Esophagus mucosa (tissue), 1 donor: ENCODE results near the gene ETV3L. TPM values are rescaled to one million over a fixed set of nuclear protein-coding genes. Genes with fewer than 3 reads are reported as not detected.

Experiments used
- ATAC-seq: fragments of 200-7000 bp; cut with Tn5 transposase; one replicate; pipeline ENCODE4 v1.9.1; 2020
- total RNA-seq: library from RNA; stranded (reverse); gene quantifications from one replicate; pipeline ENCODE4 v1.2.4, GENCODE V29; 2023
- donor health status: DM: yes; HTN: yes; CAD: no.

ETV3L gene
- total RNA-seq, 1 donor from 2014 or later, result not detected

GRCh38 chr1:157131281-157131680, 31.7 kb upstream of the ETV3L start:
- no peak for ATAC-seq

DNA sequence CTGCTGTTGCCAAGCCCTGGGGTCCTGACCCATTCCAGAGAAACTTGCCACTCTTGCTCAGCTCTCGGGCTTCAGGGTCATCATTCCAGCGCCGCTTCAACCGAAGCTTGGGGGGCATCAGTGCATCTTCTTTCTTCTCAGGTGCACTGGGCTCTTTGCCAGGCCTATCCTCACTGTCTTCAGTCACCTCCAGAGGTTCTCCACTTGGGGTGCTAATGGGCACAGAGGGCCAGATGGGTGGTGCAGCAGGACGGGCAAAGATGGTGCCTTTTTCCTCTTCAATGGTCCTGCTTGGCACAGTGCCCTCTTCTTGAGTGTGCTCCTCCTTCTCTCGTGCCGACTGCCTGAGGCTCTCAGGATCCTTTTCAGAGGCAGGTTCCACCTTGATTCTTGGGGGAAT, 25.2 kb upstream of the ETV3L start:
- peak; percentile 59 for ATAC-seq

GRCh38 chr1:157119448-157119847, 19.8 kb upstream of the ETV3L start:
- ATAC-seq, result no peak

DNA sequence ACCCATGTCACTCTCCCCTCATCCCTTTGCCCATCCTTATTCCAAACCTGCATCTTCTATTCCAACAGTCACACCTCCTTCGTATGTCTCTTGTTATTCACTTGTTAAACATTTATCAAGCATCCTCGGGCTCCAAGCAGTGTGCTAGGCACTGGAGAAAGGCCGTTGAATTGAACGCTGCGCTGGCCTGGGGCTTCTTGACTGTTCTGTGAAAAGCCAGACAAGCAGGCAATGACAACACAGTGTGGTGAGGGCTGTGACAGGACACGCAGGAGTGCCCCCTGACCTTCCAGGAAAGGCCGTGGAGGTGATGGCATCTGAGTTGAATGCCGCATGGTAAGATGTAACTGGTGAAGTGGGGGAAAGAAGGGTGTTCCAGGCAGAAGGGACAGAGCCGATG, 19.4 kb upstream of the ETV3L start:
- ATAC-seq, result no peak

DNA sequence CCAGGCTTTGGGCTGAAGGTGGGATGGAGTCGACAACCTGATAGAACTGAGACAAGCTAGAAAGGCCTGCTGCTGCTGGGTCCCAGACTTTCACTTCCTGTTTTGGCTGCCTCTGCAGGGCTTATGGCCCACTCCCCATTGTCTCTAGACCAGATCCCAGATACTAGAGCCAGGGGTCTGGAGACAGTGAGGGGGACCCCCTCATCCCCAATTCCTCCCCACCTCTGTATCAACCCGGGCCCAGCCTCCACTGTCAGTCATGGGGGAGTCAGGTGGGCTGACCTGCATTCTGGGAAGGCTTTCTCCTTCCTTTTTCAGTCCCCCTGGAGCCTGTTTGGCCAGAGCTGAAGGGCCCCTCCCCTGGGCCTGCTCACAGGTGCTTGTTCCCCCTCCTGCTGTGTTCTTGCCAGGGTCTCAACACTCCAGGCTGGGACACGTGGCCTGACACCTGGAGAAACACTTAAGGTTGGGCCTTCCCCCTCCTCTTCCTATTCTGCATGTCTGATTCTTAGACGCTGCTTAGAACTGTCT, 18.0 kb upstream of the ETV3L start:
- ATAC-seq, result no peak

GRCh38 chr1:157116737-157117103, 17.1 kb upstream of the ETV3L start:
- no peak for ATAC-seq

DNA sequence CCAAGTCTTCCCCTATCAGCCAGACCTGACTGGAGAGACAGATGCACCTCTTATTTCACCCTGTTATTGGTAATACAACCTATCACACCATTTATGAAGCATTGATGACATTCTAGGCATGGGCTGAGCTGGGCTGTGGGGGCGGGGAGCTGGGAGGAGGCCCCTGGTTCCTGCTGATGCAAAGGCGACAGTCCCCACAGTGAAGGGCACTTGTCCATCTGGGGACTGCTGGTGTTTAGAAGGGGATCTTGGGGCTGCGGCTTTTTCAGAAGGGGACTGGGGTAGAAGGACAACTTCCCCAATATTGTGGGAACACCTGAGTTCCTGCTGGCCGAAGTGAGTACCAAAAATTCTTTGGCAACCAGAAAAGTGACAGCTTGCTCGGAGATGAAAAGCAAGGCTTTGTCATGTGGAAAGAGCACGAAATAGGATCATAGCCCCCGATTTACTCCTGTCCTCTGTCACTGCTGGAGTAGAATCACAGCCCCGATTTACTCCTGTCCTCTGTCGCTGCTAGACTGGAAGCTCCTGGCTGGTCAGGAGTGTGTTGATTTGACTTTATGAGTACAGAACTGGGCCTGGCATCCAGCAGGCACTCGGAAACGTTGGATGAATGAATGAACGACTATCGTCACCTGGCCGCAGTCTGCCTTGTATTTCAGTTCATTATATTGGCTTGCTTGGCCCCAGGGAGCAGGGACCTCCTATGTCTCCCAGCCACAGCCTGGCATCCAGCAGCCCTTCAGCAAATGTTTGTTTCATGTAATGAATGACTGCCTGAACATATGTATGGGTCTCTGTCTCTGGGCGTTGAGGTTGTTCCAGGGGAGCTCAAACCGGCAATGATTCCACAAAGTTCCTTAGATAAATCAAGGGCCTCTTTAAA, 16.5 kb upstream of the ETV3L start:
- no peak for ATAC-seq

DNA sequence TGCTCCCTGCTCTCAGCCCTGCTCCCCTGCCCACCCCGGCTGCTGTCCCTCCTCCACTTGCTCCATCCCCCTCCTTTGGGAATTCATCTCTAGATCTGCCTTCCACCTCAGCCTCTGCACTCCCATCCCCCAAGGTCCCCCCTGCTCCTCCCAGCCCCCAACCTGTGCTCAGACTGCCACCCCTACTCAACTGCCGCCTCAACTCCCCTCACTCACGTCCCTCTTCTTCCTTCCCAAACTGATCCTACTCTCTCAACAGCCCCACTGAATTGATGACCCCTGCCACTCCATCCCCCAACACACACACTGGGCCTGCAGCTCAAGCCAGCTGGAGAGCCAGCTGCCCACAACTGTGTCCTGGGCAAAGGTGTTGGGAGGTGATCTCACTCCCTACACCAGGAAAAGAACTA, 15.8 kb upstream of the ETV3L start:
- no peak for ATAC-seq

- no peak for ATAC-seq
These were observed 14.8 kb upstream of the ETV3L start for GRCh38 chr1:157114183-157115121.

- no peak for ATAC-seq
These were observed 14.0 kb upstream of the ETV3L start for GRCh38 chr1:157113631-157114030.

- ATAC-seq, result peak; percentile 5
These were observed 13.5 kb upstream of the ETV3L start for GRCh38 chr1:157113106-157113505.

- no peak for ATAC-seq
These were observed 12.7 kb upstream of the ETV3L start for GRCh38 chr1:157112186-157112867.

DNA sequence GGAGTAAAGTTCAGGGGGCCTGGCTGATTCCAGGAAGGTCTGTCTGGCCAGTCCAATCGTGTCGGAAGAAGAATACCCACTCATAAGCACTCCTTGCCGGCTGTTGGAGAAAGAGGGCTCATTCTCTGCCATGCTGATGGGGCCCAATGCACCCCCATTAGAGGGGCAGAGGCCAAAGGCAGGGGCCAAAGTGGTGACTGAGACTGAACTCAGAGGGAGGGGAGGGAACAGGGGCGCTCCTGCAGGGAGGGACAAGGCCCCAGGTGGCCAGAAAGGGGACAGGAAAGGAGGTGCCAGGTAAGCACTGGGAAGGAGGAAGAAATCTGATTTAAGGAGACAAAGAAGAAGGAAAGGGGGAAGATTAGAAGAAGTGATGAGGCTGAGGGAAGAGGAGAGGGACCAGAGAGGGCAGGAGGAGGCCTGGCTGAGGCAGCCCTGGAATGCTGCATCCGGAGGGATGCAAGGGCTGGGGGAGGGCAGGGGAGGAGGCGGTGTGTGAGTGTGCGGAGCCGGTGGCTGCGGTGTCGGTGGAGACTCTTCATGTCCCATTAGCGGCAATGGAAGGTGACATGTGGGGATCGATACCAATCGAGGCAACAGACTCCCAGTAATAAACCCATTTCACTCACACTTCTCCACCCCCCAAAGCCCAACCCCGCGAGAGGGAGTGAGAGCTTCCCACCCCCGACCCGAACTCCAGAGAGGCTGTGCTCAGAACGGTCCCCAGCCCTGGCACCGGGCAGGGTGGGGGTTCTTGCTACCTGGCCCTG, 12.0 kb upstream of the ETV3L start:
- no peak for ATAC-seq

- ATAC-seq, result no peak
These were observed 11.1 kb upstream of the ETV3L start for GRCh38 chr1:157110686-157111085.

- no peak for ATAC-seq
These were observed 10.4 kb upstream of the ETV3L start for GRCh38 chr1:157110003-157110402.

DNA sequence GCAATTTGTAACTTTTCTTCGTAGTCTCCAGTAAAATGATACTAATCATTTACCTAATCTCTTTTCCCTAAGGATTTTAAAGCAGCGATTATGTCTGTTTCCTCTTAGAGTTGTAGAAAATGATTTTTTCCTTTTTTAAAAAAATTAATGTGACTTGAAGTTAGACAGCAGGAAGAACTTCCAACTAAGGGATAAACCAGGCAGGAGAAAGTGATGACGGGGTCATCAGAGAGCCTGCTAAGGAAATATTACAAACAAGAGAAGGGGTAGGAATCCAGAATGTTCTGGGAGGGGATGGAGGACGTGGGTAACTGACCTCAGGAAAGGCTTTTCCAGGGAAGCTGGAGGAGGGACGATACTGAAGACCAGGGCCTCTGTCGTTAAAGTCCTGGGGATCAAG, 8.8 kb upstream of the ETV3L start:
- ATAC-seq, result no peak

GRCh38 chr1:157107702-157108101, 8.1 kb upstream of the ETV3L start:
- ATAC-seq, result no peak

GRCh38 chr1:157106813-157107189, 7.2 kb upstream of the ETV3L start:
- no peak for ATAC-seq

DNA sequence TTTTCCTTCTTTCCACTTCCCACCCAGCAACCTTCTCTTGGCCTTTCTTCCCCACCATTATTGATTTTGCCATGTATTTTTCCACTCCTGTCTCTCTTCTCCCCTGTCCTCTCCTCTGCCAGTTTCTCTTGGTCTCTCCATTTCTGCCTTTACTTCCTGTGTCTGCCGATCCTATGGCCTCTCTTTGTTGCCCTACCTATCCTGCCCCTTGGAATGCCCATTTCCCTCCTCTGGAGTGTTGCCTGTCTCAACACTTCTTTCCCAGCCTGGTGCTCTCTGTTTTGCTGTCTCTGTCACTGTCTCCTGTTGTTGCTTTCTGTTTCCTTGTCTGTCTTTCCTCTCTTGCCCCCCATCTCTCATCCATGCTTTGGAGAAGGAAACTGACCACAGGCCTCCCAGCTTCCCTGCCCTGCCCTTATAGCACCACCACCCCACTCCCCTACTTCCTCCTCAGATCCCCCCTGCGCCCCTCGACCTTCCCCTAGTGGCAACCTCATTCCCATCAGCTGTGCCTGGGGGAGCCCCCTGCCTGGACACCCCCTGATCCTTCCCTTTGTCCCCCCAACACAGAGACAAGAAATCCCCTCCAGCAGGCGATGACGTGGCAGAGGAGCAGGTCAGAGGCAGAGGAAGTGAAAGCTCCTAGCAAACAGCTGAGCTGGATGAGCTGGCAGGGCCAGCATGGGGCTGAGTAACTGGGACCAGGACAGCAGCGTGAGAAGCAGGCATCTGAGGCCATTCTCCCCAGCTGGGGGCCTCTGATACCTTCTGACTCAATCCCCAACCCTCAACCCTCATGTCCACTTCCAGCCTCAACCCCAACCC, 6.6 kb upstream of the ETV3L start:
- ATAC-seq, result peak; percentile 75

GRCh38 chr1:157105298-157105987, 5.8 kb upstream of the ETV3L start:
- ATAC-seq, result no peak
